22Rv1 (cell line): Measurements from ENCODE around the gene PCNX4.
A peak's percentile ranks its signal among the peaks of the same experiment; 100 is the strongest.

Experiments
- H3K27ac ChIP-seq: fragments of 450-650 bp; 2 replicates; pipeline ENCODE4 v1.5.1; 2017
- ZFX ChIP-seq: fragments of 450-650 bp; IDR thresholded peaks from 2 replicates; pipeline ENCODE4 v1.6.1; 2017; ENCODE audit warnings: antibody characterized with exemption, borderline replicate concordance
- TF ChIP-seq, protein P1 (sequence below): fragments of 450-650 bp; IDR thresholded peaks from 2 replicates; pipeline ENCODE4 v1.5.1; 2017; ENCODE audit warnings: mild to moderate bottlenecking

The PCNX4 gene

DNA sequence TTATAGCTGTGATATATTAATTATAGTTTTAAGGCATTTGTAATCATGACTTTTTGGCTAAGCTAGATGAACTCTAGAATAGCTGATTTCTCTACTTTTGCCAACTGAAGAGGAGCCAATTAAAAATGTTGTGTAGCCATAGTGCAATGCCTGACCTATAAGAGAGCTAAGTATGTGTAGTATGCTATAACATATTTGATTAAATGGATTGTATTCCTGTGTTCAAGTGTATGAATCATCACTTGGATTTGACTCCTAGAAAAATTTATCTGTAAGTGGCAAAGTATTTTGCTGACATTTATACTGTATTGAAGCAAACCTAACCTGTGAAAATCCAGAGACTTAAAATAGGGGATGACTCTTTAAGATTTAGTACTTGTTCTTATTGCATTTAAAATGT is 34.2 kb downstream of the PCNX4 start:
- TF ChIP-seq, protein P1, sequence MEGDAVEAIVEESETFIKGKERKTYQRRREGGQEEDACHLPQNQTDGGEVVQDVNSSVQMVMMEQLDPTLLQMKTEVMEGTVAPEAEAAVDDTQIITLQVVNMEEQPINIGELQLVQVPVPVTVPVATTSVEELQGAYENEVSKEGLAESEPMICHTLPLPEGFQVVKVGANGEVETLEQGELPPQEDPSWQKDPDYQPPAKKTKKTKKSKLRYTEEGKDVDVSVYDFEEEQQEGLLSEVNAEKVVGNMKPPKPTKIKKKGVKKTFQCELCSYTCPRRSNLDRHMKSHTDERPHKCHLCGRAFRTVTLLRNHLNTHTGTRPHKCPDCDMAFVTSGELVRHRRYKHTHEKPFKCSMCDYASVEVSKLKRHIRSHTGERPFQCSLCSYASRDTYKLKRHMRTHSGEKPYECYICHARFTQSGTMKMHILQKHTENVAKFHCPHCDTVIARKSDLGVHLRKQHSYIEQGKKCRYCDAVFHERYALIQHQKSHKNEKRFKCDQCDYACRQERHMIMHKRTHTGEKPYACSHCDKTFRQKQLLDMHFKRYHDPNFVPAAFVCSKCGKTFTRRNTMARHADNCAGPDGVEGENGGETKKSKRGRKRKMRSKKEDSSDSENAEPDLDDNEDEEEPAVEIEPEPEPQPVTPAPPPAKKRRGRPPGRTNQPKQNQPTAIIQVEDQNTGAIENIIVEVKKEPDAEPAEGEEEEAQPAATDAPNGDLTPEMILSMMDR, result no peak
- TF ChIP-seq ZFX, result no peak
- no peak overlapping the region for H3K27ac ChIP-seq

DNA sequence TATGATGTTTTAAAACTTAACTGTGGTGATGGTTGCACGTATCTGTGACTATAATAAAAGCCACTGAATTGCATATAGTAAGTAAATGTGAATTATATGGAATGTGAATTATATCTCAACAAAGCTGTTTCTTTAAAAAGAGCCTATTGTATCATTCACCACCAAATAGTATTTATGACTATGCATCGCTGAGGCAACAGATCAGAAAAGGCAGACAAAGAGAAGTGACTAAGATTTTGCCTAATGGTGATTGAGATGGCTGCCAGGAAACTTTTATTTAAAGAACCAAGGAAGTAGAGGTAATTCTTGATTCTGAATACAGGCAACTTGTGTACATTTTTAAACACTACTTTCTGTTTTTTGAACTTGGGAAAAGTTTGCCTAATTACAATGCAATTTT is 41.8 kb downstream of the PCNX4 start:
- H3K27ac ChIP-seq, result no peak overlapping the region
- TF ChIP-seq, protein P1, result no peak

DNA sequence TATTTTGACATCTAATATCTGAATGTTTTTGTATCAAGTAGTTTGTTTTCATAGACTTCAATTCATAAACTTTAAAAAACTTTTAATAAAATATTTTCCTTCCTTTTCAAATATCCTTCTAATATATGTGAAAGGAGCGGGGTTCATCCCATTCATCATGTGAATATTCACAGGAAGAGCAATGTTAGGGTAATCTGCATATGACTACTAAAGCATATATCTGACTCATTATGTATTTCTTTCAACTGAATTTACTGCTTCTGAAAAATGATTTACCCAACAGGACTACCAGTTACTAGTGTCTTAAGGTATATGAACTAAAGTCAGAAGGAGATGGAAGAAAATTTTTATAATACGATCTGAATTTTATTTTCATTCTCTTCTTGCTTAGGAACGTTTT is 43.0 kb downstream of the PCNX4 start:
- TF ChIP-seq, protein P1, result no peak
- TF ChIP-seq ZFX, result no peak
- H3K27ac ChIP-seq, result no peak overlapping the region

DNA sequence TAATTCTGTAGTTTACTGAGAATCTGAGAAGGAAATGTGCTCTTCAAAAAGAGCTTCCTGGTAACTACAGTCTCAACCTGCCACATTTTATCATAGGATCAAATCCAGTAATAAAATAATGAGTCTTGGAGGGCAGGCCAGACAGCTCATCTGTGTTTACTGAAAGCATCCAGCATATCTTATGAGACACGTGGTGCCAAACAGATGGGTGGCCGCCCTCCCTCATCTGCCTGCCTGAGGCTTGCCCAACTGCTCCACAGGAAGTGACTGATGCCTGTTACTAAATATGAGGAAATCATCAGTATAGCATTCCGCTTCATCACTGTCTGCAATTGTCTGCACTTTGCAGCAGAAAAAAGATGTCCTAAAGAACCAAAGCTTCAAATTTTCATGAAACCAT is 60.0 kb downstream of the PCNX4 start:
- TF ChIP-seq, protein P1, result no peak
- TF ChIP-seq ZFX, result no peak
- peak overlapping the region; percentile 8 for H3K27ac ChIP-seq

DNA sequence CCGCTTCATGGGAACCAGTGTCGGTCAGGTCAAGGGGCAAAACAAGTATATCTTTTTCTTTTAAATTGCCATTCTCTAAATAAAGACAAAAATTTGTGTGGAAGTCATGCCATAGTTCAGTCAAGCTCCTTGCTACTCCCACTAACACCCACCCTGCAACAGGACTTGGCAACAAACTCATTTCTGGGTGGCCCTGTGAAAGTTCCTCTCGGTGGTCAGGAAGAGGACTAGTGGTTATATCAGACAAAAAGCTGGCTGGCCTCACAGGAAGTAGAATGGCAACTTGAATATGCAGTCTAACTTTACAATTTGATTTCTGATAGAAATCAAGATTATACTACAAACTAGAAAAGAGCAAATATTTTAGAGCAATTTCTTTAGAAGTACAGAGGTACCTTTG is 62.3 kb downstream of the PCNX4 start:
- no peak overlapping the region for H3K27ac ChIP-seq
- TF ChIP-seq ZFX, result no peak
- TF ChIP-seq, protein P1, result no peak

DNA sequence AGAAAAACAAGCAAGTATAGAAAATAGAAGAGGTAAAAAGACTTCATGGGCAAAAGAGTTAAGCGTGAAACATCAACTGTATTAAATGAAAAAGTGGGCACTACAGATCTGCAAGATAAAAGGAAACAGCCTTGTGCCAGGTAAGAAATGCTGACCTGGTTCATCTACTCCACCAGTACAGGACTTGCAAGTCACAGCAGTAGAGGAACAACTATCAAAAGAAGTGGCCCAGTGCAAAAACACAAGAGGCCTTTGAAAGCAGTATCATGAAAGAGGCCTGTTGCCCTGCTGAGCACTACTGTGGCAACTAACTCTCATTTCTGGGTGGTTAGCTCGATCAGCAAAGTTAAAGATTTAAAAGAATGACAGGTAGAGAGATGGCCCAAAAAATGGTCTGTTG is 62.9 kb downstream of the PCNX4 start:
- TF ChIP-seq ZFX, result no peak
- TF ChIP-seq, protein P1, result no peak
- H3K27ac ChIP-seq, result no peak overlapping the region

DNA sequence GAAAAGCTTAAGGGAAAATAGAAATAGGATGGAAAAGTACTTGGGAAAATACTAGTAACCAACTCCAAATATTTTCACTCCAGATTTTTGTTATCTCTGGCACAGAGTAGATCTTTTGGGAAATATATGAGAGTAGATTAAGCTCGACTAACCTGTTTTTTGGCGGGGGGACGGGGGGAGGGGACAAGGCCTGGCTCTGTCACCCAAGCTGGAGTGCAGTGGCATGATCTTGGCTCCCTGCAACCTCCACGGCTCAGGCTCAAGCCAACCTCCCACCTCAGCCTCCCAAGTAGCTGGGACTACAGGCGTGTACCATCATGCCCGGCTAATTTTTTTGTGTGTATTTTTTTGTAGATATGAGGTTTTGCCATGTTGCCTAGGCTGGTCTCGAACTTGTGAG is 68.7 kb downstream of the PCNX4 start:
- no peak overlapping the region for H3K27ac ChIP-seq
- no peak for TF ChIP-seq ZFX
